HepG2 (cell line): ENCODE data around the gene ABCC1. TPM values are rescaled to one million over a fixed set of nuclear protein-coding genes. Genes with fewer than 3 reads are reported as not detected.

Experiments used
- GATAD2A ChIP-seq: IDR thresholded peaks from 2 replicates; pipeline ENCODE4 v1.6.1; 2016
- KLF15 ChIP-seq: sonication (generic); formaldehyde crosslinking; IDR thresholded peaks from 2 replicates; pipeline ENCODE4 v1.8.1; 2023; ENCODE audit warnings: borderline replicate concordance, mild to moderate bottlenecking, inconsistent platforms, missing genetic modification reagents, mixed read lengths
- MAFG ChIP-seq: sonication (generic); formaldehyde crosslinking; IDR thresholded peaks from 2 replicates; pipeline ENCODE4 v1.5.1; 2020; ENCODE audit warnings: mild to moderate bottlenecking, missing genetic modification reagents
- MBD4 ChIP-seq: IDR thresholded peaks from 2 replicates; pipeline ENCODE4 v1.6.1; 2012; ENCODE audit warnings: low read length, inconsistent platforms, borderline replicate concordance
- MIER3 ChIP-seq: IDR thresholded peaks from 2 replicates; pipeline ENCODE4 v1.6.1; 2016; ENCODE audit warnings: missing compliant biosample characterization, borderline replicate concordance
- NRL ChIP-seq: sonication (generic); formaldehyde crosslinking; IDR thresholded peaks from 2 replicates; pipeline ENCODE4 v1.5.0; 2020; ENCODE audit warnings: missing genetic modification reagents, mild to moderate bottlenecking, moderate library complexity, borderline replicate concordance
- PHF21A ChIP-seq: sonication (generic); formaldehyde crosslinking; IDR thresholded peaks from 2 replicates; pipeline ENCODE4 v1.5.0; 2020; ENCODE audit warnings: mild to moderate bottlenecking, missing genetic modification reagents
- TARDBP ChIP-seq: sonication (generic); formaldehyde crosslinking; IDR thresholded peaks from 2 replicates; pipeline ENCODE4 v1.8.0; 2022; ENCODE audit warnings: mild to moderate bottlenecking, missing genetic modification reagents
- XBP1 ChIP-seq: sonication (generic); formaldehyde crosslinking; IDR thresholded peaks from 2 replicates; pipeline ENCODE4 v1.5.0; 2020; ENCODE audit warnings: missing genetic modification reagents
- ZBTB3 ChIP-seq: sonication (generic); formaldehyde crosslinking; IDR thresholded peaks from 2 replicates; pipeline ENCODE4 v1.4.0; 2020; ENCODE audit warnings: low read depth, mild to moderate bottlenecking, moderate library complexity, missing genetic modification reagents, borderline replicate concordance
- ZNF121 ChIP-seq: sonication (generic); formaldehyde crosslinking; IDR thresholded peaks from 2 replicates; pipeline ENCODE4 v1.5.0; 2020; ENCODE audit warnings: mild to moderate bottlenecking, missing genetic modification reagents
- ZNF282 ChIP-seq: fragments of 450-650 bp; IDR thresholded peaks from 2 replicates; pipeline ENCODE4 v1.6.1; 2018; ENCODE audit not compliant: partially characterized antibody
- ZSCAN31 ChIP-seq: sonication (generic); formaldehyde crosslinking; IDR thresholded peaks from 2 replicates; pipeline ENCODE4 v1.5.0; 2020; ENCODE audit warnings: low read depth, mild to moderate bottlenecking, missing genetic modification reagents
- polyA plus RNA-seq, 8 experiments: library from polyadenylated mRNA; depleted of rRNA in 3 of 8; stranded (reverse) in 7 of 8; unstranded in 1 of 8; fragments of >200 nt; fragmentation: Illumina TruSeq in 4 of 8; extraction: Trizol in 4 of 8; gene quantifications; 2 replicates each; pipeline versions ENCODE4 v1.2.1 to v1.2.3, GENCODE V29; 2011 to 2016; ENCODE audit warnings: low read depth in 4 of 8, missing spikeins in 1 of 8, mixed read lengths in 1 of 8; ENCODE audit not compliant: insufficient read depth in 1 of 8
- total RNA-seq, 5 experiments: library from RNA; depleted of rRNA; stranded (reverse); fragments of >200 nt; fragmentation: Illumina TruSeq; extraction: Trizol; gene quantifications; 2 replicates each; pipeline ENCODE4 v1.2.3, GENCODE V29; 2016; ENCODE audit warnings: low read depth in 1 of 5
- TF ChIP-seq, protein P1 (sequence below): sonication (generic); formaldehyde crosslinking; IDR thresholded peaks from 2 replicates; pipeline ENCODE4 v1.5.1; 2020; ENCODE audit warnings: mild to moderate bottlenecking, missing genetic modification reagents, borderline replicate concordance
- TF ChIP-seq, protein P2 (sequence below): sonication (generic); formaldehyde crosslinking; IDR thresholded peaks from 2 replicates; pipeline ENCODE4 v1.5.1; 2020; ENCODE audit warnings: missing genetic modification reagents, mild to moderate bottlenecking, borderline replicate concordance
- TF ChIP-seq, protein P3 (sequence below): sonication (generic); formaldehyde crosslinking; IDR thresholded peaks from 2 replicates; pipeline ENCODE4 v1.4.0; 2020; ENCODE audit warnings: missing genetic modification reagents

The ABCC1 gene
- total and polyA plus RNA-seq, 2 of the 13 experiments (the other 11 are each of a cell fraction or from before 2014, with no cell fraction given): 13.0 to 30.6 TPM

DNA sequence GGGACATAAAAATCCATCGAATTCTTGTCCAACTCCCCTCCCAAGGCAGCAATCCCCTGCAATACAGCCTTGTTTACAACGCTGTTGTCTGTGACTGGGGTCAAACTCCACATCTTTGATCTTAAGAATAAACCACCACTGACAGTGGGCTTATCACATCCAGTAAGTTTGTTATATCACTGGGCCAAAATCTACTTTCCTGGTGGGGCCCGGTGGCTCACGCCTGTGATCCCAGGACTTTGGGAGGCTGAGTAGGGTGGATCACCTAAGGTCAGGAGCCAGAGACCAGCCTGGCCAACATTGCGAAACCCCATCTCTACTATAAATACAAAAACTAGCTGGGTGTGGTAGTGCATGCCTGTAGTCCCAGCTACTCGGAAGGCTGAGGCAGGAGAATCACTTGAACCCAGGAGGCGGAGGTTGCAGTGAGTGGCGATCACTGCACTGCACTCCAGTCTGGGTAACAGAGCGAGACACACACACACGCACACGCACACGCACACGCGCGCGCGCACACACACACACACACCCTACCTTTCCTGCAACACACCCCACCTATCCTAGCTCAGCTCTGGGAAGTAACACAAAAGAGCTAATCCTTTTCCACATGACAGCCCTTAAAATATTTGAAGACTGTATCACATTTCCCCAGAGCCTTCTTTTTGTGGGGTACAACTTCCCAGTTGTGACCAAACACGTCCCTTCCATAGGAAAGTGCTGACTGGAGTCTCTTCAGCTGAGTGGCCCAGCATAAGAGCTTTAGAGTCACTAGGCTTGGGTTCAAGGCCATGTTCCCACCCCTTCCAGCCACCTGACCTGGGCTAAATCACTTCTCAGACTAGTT is 20.9 kb upstream of the ABCC1 start (continued):
- peak; percentile 66 for TF ChIP-seq PHF21A
- TF ChIP-seq, protein P1, sequence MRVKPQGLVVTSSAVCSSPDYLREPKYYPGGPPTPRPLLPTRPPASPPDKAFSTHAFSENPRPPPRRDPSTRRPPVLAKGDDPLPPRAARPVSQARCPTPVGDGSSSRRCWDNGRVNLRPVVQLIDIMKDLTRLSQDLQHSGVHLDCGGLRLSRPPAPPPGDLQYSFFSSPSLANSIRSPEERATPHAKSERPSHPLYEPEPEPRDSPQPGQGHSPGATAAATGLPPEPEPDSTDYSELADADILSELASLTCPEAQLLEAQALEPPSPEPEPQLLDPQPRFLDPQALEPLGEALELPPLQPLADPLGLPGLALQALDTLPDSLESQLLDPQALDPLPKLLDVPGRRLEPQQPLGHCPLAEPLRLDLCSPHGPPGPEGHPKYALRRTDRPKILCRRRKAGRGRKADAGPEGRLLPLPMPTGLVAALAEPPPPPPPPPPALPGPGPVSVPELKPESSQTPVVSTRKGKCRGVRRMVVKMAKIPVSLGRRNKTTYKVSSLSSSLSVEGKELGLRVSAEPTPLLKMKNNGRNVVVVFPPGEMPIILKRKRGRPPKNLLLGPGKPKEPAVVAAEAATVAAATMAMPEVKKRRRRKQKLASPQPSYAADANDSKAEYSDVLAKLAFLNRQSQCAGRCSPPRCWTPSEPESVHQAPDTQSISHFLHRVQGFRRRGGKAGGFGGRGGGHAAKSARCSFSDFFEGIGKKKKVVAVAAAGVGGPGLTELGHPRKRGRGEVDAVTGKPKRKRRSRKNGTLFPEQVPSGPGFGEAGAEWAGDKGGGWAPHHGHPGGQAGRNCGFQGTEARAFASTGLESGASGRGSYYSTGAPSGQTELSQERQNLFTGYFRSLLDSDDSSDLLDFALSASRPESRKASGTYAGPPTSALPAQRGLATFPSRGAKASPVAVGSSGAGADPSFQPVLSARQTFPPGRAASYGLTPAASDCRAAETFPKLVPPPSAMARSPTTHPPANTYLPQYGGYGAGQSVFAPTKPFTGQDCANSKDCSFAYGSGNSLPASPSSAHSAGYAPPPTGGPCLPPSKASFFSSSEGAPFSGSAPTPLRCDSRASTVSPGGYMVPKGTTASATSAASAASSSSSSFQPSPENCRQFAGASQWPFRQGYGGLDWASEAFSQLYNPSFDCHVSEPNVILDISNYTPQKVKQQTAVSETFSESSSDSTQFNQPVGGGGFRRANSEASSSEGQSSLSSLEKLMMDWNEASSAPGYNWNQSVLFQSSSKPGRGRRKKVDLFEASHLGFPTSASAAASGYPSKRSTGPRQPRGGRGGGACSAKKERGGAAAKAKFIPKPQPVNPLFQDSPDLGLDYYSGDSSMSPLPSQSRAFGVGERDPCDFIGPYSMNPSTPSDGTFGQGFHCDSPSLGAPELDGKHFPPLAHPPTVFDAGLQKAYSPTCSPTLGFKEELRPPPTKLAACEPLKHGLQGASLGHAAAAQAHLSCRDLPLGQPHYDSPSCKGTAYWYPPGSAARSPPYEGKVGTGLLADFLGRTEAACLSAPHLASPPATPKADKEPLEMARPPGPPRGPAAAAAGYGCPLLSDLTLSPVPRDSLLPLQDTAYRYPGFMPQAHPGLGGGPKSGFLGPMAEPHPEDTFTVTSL (CRISPR knock-in tag): peak; percentile 42; the same call in 1 of the 2 replicates
- TF ChIP-seq MIER3: peak; percentile 62; the same call in 1 of the 2 replicates
- 0 out of 2 replicates have a peak, but pooled peaks have one; percentile 52 for TF ChIP-seq TARDBP
- no peak for TF ChIP-seq XBP1 (CRISPR knock-in tag)
- no peak for TF ChIP-seq MBD4
- TF ChIP-seq, protein P2, sequence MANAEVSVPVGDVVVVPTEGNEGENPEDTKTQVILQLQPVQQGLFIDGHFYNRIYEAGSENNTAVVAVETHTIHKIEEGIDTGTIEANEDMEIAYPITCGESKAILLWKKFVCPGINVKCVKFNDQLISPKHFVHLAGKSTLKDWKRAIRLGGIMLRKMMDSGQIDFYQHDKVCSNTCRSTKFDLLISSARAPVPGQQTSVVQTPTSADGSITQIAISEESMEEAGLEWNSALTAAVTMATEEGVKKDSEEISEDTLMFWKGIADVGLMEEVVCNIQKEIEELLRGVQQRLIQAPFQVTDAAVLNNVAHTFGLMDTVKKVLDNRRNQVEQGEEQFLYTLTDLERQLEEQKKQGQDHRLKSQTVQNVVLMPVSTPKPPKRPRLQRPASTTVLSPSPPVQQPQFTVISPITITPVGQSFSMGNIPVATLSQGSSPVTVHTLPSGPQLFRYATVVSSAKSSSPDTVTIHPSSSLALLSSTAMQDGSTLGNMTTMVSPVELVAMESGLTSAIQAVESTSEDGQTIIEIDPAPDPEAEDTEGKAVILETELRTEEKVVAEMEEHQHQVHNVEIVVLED (CRISPR knock-in tag): no peak
- peak; percentile 93 for TF ChIP-seq ZNF121
- no peak for TF ChIP-seq MAFG (CRISPR knock-in tag)
- TF ChIP-seq, protein P3, sequence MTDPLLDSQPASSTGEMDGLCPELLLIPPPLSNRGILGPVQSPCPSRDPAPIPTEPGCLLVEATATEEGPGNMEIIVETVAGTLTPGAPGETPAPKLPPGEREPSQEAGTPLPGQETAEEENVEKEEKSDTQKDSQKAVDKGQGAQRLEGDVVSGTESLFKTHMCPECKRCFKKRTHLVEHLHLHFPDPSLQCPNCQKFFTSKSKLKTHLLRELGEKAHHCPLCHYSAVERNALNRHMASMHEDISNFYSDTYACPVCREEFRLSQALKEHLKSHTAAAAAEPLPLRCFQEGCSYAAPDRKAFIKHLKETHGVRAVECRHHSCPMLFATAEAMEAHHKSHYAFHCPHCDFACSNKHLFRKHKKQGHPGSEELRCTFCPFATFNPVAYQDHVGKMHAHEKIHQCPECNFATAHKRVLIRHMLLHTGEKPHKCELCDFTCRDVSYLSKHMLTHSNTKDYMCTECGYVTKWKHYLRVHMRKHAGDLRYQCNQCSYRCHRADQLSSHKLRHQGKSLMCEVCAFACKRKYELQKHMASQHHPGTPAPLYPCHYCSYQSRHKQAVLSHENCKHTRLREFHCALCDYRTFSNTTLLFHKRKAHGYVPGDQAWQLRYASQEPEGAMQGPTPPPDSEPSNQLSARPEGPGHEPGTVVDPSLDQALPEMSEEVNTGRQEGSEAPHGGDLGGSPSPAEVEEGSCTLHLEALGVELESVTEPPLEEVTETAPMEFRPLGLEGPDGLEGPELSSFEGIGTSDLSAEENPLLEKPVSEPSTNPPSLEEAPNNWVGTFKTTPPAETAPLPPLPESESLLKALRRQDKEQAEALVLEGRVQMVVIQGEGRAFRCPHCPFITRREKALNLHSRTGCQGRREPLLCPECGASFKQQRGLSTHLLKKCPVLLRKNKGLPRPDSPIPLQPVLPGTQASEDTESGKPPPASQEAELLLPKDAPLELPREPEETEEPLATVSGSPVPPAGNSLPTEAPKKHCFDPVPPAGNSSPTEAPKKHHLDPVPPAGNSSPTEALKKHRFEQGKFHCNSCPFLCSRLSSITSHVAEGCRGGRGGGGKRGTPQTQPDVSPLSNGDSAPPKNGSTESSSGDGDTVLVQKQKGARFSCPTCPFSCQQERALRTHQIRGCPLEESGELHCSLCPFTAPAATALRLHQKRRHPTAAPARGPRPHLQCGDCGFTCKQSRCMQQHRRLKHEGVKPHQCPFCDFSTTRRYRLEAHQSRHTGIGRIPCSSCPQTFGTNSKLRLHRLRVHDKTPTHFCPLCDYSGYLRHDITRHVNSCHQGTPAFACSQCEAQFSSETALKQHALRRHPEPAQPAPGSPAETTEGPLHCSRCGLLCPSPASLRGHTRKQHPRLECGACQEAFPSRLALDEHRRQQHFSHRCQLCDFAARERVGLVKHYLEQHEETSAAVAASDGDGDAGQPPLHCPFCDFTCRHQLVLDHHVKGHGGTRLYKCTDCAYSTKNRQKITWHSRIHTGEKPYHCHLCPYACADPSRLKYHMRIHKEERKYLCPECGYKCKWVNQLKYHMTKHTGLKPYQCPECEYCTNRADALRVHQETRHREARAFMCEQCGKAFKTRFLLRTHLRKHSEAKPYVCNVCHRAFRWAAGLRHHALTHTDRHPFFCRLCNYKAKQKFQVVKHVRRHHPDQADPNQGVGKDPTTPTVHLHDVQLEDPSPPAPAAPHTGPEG (CRISPR knock-in tag): 0 out of 2 replicates have a peak, but pooled peaks have one; percentile 70
- TF ChIP-seq NRL: peak; percentile 33; the same call in 1 of the 2 replicates
- no peak for TF ChIP-seq KLF15 (CRISPR knock-in tag)
- TF ChIP-seq GATAD2A (CRISPR knock-in tag): peak; percentile 75
- no peak for TF ChIP-seq ZNF282
- no peak for TF ChIP-seq ZBTB3 (CRISPR knock-in tag)
- no peak for TF ChIP-seq ZSCAN31 (CRISPR knock-in tag)
